K562 (cell line): ENCODE measurements around the gene NRG3. TPM values are rescaled to one million over a fixed set of nuclear protein-coding genes. Genes with fewer than 3 reads are reported as not detected.

Experiments used
- ATAC-seq: fragments of 200-7000 bp; cut with Tn5 transposase; 3 replicates; pipeline ENCODE4 v1.9.1; 2020; ENCODE audit warnings: moderate library complexity
- BruUV-seq: library from RNA; stranded (reverse); fragments of 400-500 nt; replicated peaks from 2 replicates; lab custom pipeline; 2021; lab: Mats Ljungman, UMichigan
- CTCF ChIA-PET: fragments of 300-600 bp; formaldehyde crosslinking; extraction: SDS; loops from one replicate; lab custom pipeline; 2021; ENCODE audit warnings: low intra/inter-chr PET ratio; lab: Yijun Ruan, JAX
- POLR2A ChIA-PET: fragments of 300-600, 350-650 bp; sonication (Branson Sonifier 250); formaldehyde crosslinking; extraction: SDS; loops from one replicate; lab custom pipeline; 2021; ENCODE audit warnings: antibody characterized with exemption, inconsistent platforms; lab: Yijun Ruan, JAX
- DNase-seq, 4 experiments: peaks; one replicate each; pipeline versions ENCODE4 v3.0.0 to v3.0.0-alpha.2; 2011 to 2018; ENCODE audit warnings: low spot score in 3 of 4, mixed read lengths in 3 of 4; ENCODE audit errors: extremely low read depth in 1 of 4
- FAIRE-seq: peaks from 2 replicates; lab custom pipeline; 2011; peaks lifted over from hg19 to GRCh38; lab: Jason Lieb, UNC
- H2AFZ ChIP-seq: 2 replicates; pipeline ENCODE4 v1.6.0; 2011; ENCODE audit warnings: low read depth, low read length, control low read depth, inconsistent platforms
- H3K27ac ChIP-seq: fragments of 200-600 bp; 3 replicates; pipeline ENCODE4 v1.8.0; 2011; ENCODE audit warnings: low read depth, mild to moderate bottlenecking, control low read depth, inconsistent platforms, low read length, moderate library complexity, mixed read lengths; ENCODE audit errors: extremely low read depth
- H3K27me3 ChIP-seq, 2 experiments: fragments of 300-600 bp in 1 of 2; 2 replicates in 1 of 2; 3 replicates in 1 of 2; pipeline versions ENCODE4 v1.6.0 to v1.8.0; 2011; ENCODE audit warnings: inconsistent platforms in 2 of 2, low read length in 2 of 2, mild to moderate bottlenecking in 1 of 2, mixed read lengths in 1 of 2, moderate library complexity in 1 of 2; ENCODE audit not compliant: control insufficient read depth in 2 of 2, insufficient read depth in 2 of 2
- H3K36me3 ChIP-seq: fragments of 300-600 bp; 3 replicates; pipeline ENCODE4 v1.8.0; 2011; ENCODE audit warnings: mild to moderate bottlenecking, low read length, inconsistent platforms; ENCODE audit not compliant: control insufficient read depth, insufficient read depth
- H3K4me1 ChIP-seq, 2 experiments: fragments of 200-600 bp in 1 of 2; replicated peaks in 1 of 2; 2 replicates in 1 of 2; 3 replicates in 1 of 2; pipeline versions ENCODE4 v1.5.1 to v1.8.0; 2011; ENCODE audit warnings: inconsistent platforms in 2 of 2, low read length in 2 of 2, mild to moderate bottlenecking in 1 of 2, mixed read lengths in 1 of 2, moderate library complexity in 1 of 2; ENCODE audit not compliant: control insufficient read depth in 2 of 2, insufficient read depth in 2 of 2
- H3K4me2 ChIP-seq: 2 replicates; pipeline ENCODE4 v1.6.1; 2011; ENCODE audit warnings: low read length, control low read depth, inconsistent platforms, mixed read lengths; ENCODE audit not compliant: insufficient read depth
- H3K4me3 ChIP-seq: fragments of 200-600 bp; sonication (generic), shearing (Covaris generic); 2 replicates; pipeline ENCODE4 v1.5.1; 2016; ENCODE audit warnings: control low read depth, inconsistent platforms
- H3K79me2 ChIP-seq: fragments of 200-600 bp; 3 replicates; pipeline ENCODE4 v1.8.0; 2011; ENCODE audit warnings: low read length, inconsistent platforms; ENCODE audit not compliant: control insufficient read depth, insufficient read depth
- H3K9ac ChIP-seq, 2 experiments: 2 replicates each; pipeline versions ENCODE4 v1.6.0 to v1.6.1; 2011; ENCODE audit warnings: low read depth in 2 of 2, low read length in 2 of 2, control low read depth in 1 of 2, inconsistent platforms in 1 of 2, mild to moderate bottlenecking in 1 of 2, mixed read lengths in 1 of 2; ENCODE audit not compliant: insufficient read depth in 1 of 2
- H3K9me1 ChIP-seq: one replicate; pipeline ENCODE4 v1.6.0; 2011; ENCODE audit warnings: inconsistent platforms, mild to moderate bottlenecking, low read length, moderate library complexity; ENCODE audit not compliant: control insufficient read depth, insufficient read depth
- H3K9me3 ChIP-seq: replicated peaks from 2 replicates; pipeline ENCODE4 v1.5.1; 2011; ENCODE audit warnings: low read depth, low read length, inconsistent platforms; ENCODE audit not compliant: control insufficient read depth, insufficient read depth
- H4K20me1 ChIP-seq: replicated peaks from 2 replicates; pipeline ENCODE4 v1.6.1; 2011; ENCODE audit warnings: low read length, inconsistent platforms, mixed read lengths; ENCODE audit not compliant: control insufficient read depth, insufficient read depth
- CHAMP1 ChIP-seq: fragments of 450-650 bp; IDR thresholded peaks from 2 replicates; pipeline ENCODE4 v1.6.1; 2016; ENCODE audit warnings: mild to moderate bottlenecking
- E2F3 ChIP-seq: fragments of 250-450 bp; sonication (Bioruptor Pico); IDR thresholded peaks from 2 replicates; pipeline ENCODE4 v1.4.0; 2020; ENCODE audit warnings: mild to moderate bottlenecking
- ELK3 ChIP-seq: fragments of 450-650 bp; formaldehyde crosslinking; IDR thresholded peaks from 2 replicates; pipeline ENCODE4 v1.4.0; 2020; ENCODE audit warnings: mild to moderate bottlenecking
- HLTF ChIP-seq: fragments of 450-650 bp; IDR thresholded peaks from 2 replicates; pipeline ENCODE4 v1.6.1; 2016
- IRF9 ChIP-seq: fragments of 450-650 bp; IDR thresholded peaks from 2 replicates; pipeline ENCODE4 v1.6.1; 2016; ENCODE audit warnings: missing biosample characterization, missing genetic modification characterization
- KDM4B ChIP-seq, 2 experiments: fragments of 450-650 bp in 1 of 2; sonication (generic) in 1 of 2; IDR thresholded peaks; 2 replicates each; pipeline ENCODE4 v1.6.1; 2016 to 2017; ENCODE audit warnings: borderline replicate concordance in 2 of 2, antibody characterized with exemption in 1 of 2, low read depth in 1 of 2, mild to moderate bottlenecking in 1 of 2
- KLF1 ChIP-seq: fragments of 450-650 bp; IDR thresholded peaks from 2 replicates; pipeline ENCODE4 v1.6.1; 2016; ENCODE audit warnings: missing genetic modification characterization, missing compliant biosample characterization
- NR2F6 ChIP-seq: fragments of 450-650 bp; formaldehyde crosslinking; IDR thresholded peaks from 2 replicates; pipeline ENCODE4 v1.4.0; 2020; ENCODE audit warnings: mild to moderate bottlenecking
- POLR2A ChIP-seq: fragments of 450-650 bp; conservative IDR thresholded peaks from 2 replicates; pipeline ENCODE4 v1.6.1; 2016
- RFX1 ChIP-seq: fragments of 450-650 bp; IDR thresholded peaks from 2 replicates; pipeline ENCODE4 v1.6.1; 2016; ENCODE audit warnings: mild to moderate bottlenecking, moderate library complexity
- TCFL5 ChIP-seq: fragments of 250-450 bp; sonication (Bioruptor Pico); conservative IDR thresholded peaks from 2 replicates; pipeline ENCODE4 v1.6.1; 2021; ENCODE audit warnings: mild to moderate bottlenecking, moderate library complexity, matching md5 sums
- TFE3 ChIP-seq: fragments of 450-650 bp; formaldehyde crosslinking; IDR thresholded peaks from 2 replicates; pipeline ENCODE4 v1.4.0; 2020; ENCODE audit warnings: mild to moderate bottlenecking, mixed read lengths
- WGBS: fragments of 100-300 bp; shearing (Covaris generic); methylation state at CpG from one replicate; pipeline ENCODE4 v1.1.6; 2016; ENCODE audit warnings: low coverage, mixed read lengths; ENCODE audit not compliant: insufficient coverage; ENCODE audit errors: missing lambda C conversion rate; 5-methylcytosine and 5-hydroxymethylcytosine counted together
- in situ Hi-C: fragments of 300-500 bp; cut with MboI; formaldehyde crosslinking; loops from 4 replicates; pipeline ENCODE4 v1.15.0; 2018; ENCODE audit warnings: inconsistent platforms, mixed read lengths
- intact Hi-C: fragments of 100-400 bp; cut with micrococcal nuclease; formaldehyde crosslinking; loops from 2 replicates; pipeline ENCODE4 v1.14.2; 2022
- polyA plus RNA-seq, 8 experiments: library from polyadenylated mRNA; depleted of rRNA in 4 of 8; stranded (reverse) in 5 of 8; unstranded in 3 of 8; fragments of >200 nt; fragmentation: Nextera tagmentation in 2 of 8; fragmentation: Illumina TruSeq in 1 of 8; extraction: Ambion mirVana in 2 of 8; extraction: Trizol in 1 of 8; gene quantifications; 2 replicates each; pipeline versions ENCODE4 v1.2.1 to v1.2.3, GENCODE V29; 2011 to 2014; ENCODE audit warnings: inconsistent platforms in 1 of 8, missing spikeins in 1 of 8
- total RNA-seq, 7 experiments: library from RNA; depleted of rRNA in 6 of 7; stranded (reverse); fragments of >200 nt in 6 of 7; fragmentation: Illumina TruSeq in 2 of 7; extraction: Trizol in 2 of 7; gene quantifications; 2 replicates each; pipeline versions ENCODE4 v1.2.1 to v1.2.3, GENCODE V29; 2011 to 2021; ENCODE audit warnings: low replicate concordance in 1 of 7

The NRG3 gene
- total and polyA plus RNA-seq, 9 of the 15 experiments (the other 6 are each of a cell fraction or from before 2014, with no cell fraction given), result not detected

- Histone ChIP-seq H3K27ac (no peak overlapping the region), H3K9me3 (no peaks in the 10 kb centered on the region; the same call in 1 of the 2 replicates), H4K20me1 (no peaks in the 10 kb centered on the region), H3K9me1 (no peaks in the 10 kb centered on the region), H3K4me3 (no peak overlapping the region), H3K9ac (no peak overlapping the region), H2AFZ (no peak overlapping the region), H3K4me2 (no peak overlapping the region), H3K79me2 (no peaks in the 10 kb centered on the region), H3K4me1 (no peaks in the 10 kb centered on the region), H3K27me3 (no peaks in the 10 kb centered on the region), H3K36me3 (no peaks in the 10 kb centered on the region)
- ChIA-PET CTCF (no interaction called here), POLR2A (no interaction called here)
- ATAC-seq (no peak), DNase-seq (no peak), FAIRE-seq (no peak)
- TF ChIP-seq TCFL5 (CRISPR knock-in tag), result no peak
- TF ChIP-seq RFX1, result no peak
- TF ChIP-seq CHAMP1, result no peak
- BruUV-seq, result no TSS peak
- in situ Hi-C loops (no loop called here), intact Hi-C loops (no loop called here)
Observed at GRCh38 chr10:82038587-82038986, 163.6 kb downstream of the NRG3 start.

GRCh38 chr10:82040336-82040735, 165.3 kb downstream of the NRG3 start:
- Histone ChIP-seq H3K36me3 (no peaks in the 10 kb centered on the region), H3K27me3 (no peaks in the 10 kb centered on the region), H3K9me3 (no peaks in the 10 kb centered on the region; the same call in 1 of the 2 replicates), H2AFZ (no peak overlapping the region), H4K20me1 (no peaks in the 10 kb centered on the region), H3K4me1 (no peaks in the 10 kb centered on the region), H3K27ac (no peak overlapping the region), H3K9ac (no peak overlapping the region), H3K4me2 (no peak overlapping the region), H3K79me2 (no peaks in the 10 kb centered on the region), H3K4me3 (no peak overlapping the region), H3K9me1 (no peaks in the 10 kb centered on the region)
- CTCF ChIA-PET, result no interaction called here
- POLR2A ChIA-PET, result no interaction called here
- in situ Hi-C loops (no loop called here), intact Hi-C loops (no loop called here)
- no peak for DNase-seq
- no TSS peak for BruUV-seq
- 0% methylated on average over 1 of the region's 1 CpG for WGBS
- ATAC-seq, result no peak
- FAIRE-seq, result no peak
- no peak for TF ChIP-seq IRF9 (tag)
- TF ChIP-seq KLF1, result no peak
- no peak for TF ChIP-seq POLR2A
- TF ChIP-seq NR2F6 (CRISPR knock-in tag), result no peak
- no peak for TF ChIP-seq ELK3 (CRISPR knock-in tag)
- TF ChIP-seq HLTF, result no peak
- TF ChIP-seq KDM4B (IDR thresholded peaks at IDR 0.05; ENCODE audit: borderline replicate concordance in 2 of 2, low read depth in 1 of 2), result no peak
- TF ChIP-seq E2F3, result no peak
- TF ChIP-seq TFE3 (CRISPR knock-in tag), result no peak
